ENCODE results near the gene CTNNA3.

CTNNA3 gene

GRCh38 chr10:67664942-67665341, 31.1 kb downstream of the CTNNA3 start:
- no peak for DNase-seq

GRCh38 chr10:67663449-67664087, 32.4 kb downstream of the CTNNA3 start:
- no peak for DNase-seq

GRCh38 chr10:67662415-67662814, 33.6 kb downstream of the CTNNA3 start:
- DNase-seq = no peak

GRCh38 chr10:67659497-67659896, 36.5 kb downstream of the CTNNA3 start:
- DNase-seq = no peak

GRCh38 chr10:67657775-67658174, 38.2 kb downstream of the CTNNA3 start:
- no peak for DNase-seq

GRCh38 chr10:67650558-67650957, 45.4 kb downstream of the CTNNA3 start:
- DNase-seq = no peak

- DNase-seq = no peak
Observed at GRCh38 chr10:67648613-67649229, 47.3 kb downstream of the CTNNA3 start.

GRCh38 chr10:67630904-67631303, 65.1 kb downstream of the CTNNA3 start:
- no peak for DNase-seq

GRCh38 chr10:67629461-67629971, 66.5 kb downstream of the CTNNA3 start:
- DNase-seq = no peak

GRCh38 chr10:67622984-67623383, 73.0 kb downstream of the CTNNA3 start:
- no peak for DNase-seq

- no peak for DNase-seq
Observed at GRCh38 chr10:67622511-67622910, 73.5 kb downstream of the CTNNA3 start.

- no peak for DNase-seq
Observed at GRCh38 chr10:67621834-67622233, 74.2 kb downstream of the CTNNA3 start.

GRCh38 chr10:67618116-67618515, 77.9 kb downstream of the CTNNA3 start:
- no peak for DNase-seq

GRCh38 chr10:67612577-67613537, 83.1 kb downstream of the CTNNA3 start:
- no peak for DNase-seq

- DNase-seq = no peak
Observed at GRCh38 chr10:67612176-67612575, 83.8 kb downstream of the CTNNA3 start.

- no peak for DNase-seq
Observed at GRCh38 chr10:67609996-67610793, 85.8 kb downstream of the CTNNA3 start.

GRCh38 chr10:67608001-67608400, 88.0 kb downstream of the CTNNA3 start:
- DNase-seq = no peak

GRCh38 chr10:67607472-67607871, 88.5 kb downstream of the CTNNA3 start:
- DNase-seq = no peak

- DNase-seq = no peak
Observed at GRCh38 chr10:67606572-67606971, 89.4 kb downstream of the CTNNA3 start.

GRCh38 chr10:67603701-67604100, 92.3 kb downstream of the CTNNA3 start:
- DNase-seq = no peak

- DNase-seq = no peak
Observed at GRCh38 chr10:67603086-67603485, 92.9 kb downstream of the CTNNA3 start.

- DNase-seq = no peak
Observed at GRCh38 chr10:67602268-67602950, 93.6 kb downstream of the CTNNA3 start.
